GM12873 (cell line): Measurements from ENCODE around the gene UBFD1.

Source experiments
- TF ChIP-seq, protein P1 (sequence below): IDR thresholded peaks from 2 replicates; pipeline ENCODE4 v1.5.1; 2012; ENCODE audit warnings: low read depth, mild to moderate bottlenecking, moderate library complexity, low read length, control low read depth; ENCODE audit not compliant: insufficient read depth; ENCODE audit errors: missing control alignments

The UBFD1 gene

DNA sequence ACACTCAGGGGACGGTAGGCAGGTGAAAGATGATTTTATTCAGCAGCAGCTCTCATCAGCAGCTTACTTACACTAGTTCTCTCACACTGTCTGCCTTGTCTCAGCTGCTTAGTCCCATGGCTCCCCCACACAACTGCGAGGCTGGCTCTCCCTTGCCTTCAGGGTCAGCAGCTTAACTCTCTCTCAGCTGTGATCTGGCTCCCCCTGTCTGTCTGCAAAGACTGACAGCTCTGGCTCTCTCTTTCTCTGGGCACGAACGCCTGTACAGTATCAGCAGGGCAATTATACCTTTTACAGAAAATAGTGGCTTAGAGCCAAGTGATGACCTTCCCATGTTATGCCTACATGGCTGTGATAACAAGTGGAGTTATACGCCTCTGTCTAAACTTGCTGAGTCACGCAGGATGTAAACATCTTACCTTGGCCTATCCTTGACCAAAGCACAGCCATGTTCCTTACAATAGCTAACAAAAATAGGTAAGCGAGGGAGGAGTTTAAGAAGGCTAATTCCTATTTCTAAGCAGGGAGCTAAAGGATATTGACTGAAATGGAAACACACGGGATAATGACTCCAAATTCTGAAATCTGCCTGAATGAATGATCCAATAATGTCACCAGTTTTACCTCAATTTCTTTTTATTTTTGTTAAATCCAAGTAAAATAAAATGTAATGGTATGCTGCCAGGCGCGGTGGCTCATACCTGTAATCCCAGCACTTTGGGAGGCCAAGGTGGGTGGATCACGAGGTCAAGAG lies 39.7 kb downstream of the UBFD1 start:
- TF ChIP-seq, protein P1, sequence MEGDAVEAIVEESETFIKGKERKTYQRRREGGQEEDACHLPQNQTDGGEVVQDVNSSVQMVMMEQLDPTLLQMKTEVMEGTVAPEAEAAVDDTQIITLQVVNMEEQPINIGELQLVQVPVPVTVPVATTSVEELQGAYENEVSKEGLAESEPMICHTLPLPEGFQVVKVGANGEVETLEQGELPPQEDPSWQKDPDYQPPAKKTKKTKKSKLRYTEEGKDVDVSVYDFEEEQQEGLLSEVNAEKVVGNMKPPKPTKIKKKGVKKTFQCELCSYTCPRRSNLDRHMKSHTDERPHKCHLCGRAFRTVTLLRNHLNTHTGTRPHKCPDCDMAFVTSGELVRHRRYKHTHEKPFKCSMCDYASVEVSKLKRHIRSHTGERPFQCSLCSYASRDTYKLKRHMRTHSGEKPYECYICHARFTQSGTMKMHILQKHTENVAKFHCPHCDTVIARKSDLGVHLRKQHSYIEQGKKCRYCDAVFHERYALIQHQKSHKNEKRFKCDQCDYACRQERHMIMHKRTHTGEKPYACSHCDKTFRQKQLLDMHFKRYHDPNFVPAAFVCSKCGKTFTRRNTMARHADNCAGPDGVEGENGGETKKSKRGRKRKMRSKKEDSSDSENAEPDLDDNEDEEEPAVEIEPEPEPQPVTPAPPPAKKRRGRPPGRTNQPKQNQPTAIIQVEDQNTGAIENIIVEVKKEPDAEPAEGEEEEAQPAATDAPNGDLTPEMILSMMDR: peak; percentile 61

DNA sequence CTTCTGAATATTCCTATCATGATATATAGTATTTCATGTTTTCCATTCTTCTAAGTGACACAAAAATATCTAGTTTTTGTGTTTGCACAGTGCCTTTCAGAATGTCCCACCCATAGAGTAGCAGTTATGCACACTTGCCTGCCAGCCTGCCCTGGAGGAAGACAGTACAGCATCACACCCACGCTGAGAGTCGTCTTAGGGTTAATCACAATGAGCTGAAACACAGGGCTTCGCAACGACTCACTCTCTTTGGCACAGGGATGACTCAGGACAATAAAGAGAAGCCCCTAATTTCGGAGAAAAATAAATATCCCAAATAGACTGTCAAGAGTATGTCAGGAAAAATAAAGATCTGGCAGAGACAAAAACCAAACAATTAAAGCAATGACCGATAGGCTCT lies 50.2 kb downstream of the UBFD1 start:
- TF ChIP-seq, protein P1: no peak

DNA sequence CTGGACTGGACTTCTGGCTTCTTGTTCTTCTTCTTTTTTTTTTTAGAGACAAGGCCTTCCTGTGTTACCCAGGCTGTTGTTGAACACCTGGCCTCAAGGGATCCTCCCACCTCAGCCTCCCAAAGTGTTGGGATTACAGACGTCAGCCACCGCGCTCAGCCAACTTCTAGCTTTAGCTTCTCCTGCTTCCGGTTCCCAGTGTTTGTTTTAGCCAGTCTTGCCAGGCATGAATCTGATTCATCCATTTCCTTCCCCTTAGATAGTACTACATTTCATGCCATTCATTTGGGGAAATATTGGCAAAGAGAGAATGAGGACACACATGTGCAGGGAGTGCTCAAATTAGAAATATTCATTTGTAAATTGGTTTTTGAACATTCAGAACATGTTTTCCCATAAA lies 50.7 kb downstream of the UBFD1 start:
- TF ChIP-seq, protein P1: no peak

DNA sequence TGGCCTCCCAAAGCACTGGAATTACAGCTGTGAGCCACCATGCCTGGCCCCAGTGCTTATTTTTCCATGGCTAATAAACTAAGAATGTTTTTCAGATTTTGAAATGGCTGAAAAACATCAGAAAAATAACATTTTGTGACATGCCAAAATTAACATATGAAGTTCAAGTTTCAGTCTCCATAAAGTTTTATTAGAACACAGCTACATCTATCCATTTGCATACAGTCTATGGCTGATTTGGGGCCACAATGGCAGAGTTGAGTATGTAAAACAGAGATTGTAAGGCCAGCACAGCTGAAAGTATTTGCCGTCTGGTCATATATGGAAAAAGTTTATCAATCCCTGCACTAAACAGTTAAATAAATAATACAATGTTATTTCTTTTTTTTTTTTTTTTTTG lies 52.4 kb downstream of the UBFD1 start:
- TF ChIP-seq, protein P1: no peak

DNA sequence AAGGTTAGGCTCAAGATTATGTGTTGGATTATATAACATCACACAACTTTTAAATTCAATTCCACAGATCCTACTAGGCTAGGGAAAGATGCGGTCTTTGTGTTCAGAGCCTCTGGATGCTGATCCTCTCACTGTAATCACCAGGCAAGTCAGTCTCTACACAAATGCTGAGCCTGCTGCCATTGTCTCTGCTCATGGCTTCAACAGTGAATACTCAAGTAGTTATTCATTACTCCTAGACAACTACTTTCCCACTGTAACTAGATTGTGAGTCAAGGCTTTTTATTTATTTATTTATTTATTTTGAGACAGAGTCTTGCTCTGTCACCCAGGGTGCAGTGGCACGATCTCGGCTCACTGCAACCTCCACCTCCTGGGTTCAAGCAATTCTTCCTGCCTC lies 54.4 kb downstream of the UBFD1 start:
- TF ChIP-seq, protein P1: no peak

DNA sequence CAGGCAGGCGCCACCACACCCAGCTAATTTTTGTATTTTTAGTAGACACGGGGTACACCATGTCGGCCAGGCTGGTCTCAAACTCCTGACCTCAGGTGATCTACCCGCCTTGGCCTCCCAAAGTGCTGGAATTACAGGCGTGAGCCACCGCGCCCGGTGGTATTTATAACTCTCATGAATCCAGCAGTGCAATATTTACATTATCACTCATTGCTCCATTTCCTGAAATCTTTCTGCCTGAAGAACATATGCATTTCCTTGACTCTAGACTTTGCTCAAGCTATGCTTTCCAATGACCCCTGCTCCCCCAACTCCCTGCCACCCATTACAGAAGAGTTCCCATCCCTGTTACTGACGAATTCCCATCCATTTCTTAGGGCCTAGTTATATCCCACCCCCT lies 58.3 kb downstream of the UBFD1 start:
- TF ChIP-seq, protein P1: no peak
